GM18870 (cell line): ENCODE results near the gene TBL3.

ENCODE experiments used
- ATAC-seq: cut with Tn5 transposase; IDR thresholded peaks from one replicate; pipeline ENCODE4 v1.9.1; 2021; ENCODE audit warnings: moderate library complexity; ENCODE audit not compliant: unreplicated experiment

TBL3 gene

GRCh38 chr16:1981398-1981836 is 9.6 kb downstream of the TBL3 start, which contains the start of gene NOXO1:
Gene NOXO1 (minus strand): TSS chr16:1981469. CDS start chr16:1981179, 290 bp downstream.
- no peak for ATAC-seq

GRCh38 chr16:1982013-1982433 is 10.2 kb downstream of the TBL3 start:
- no peak for ATAC-seq

GRCh38 chr16:1982991-1983543 is 11.2 kb downstream of the TBL3 start:
- no peak for ATAC-seq

GRCh38 chr16:1983544-1984346 is 11.9 kb downstream of the TBL3 start, which contains the start of gene GFER:
Gene GFER (plus strand): TSS chr16:1984193. CDS start chr16:1984219, 26 bp downstream.
- peak; percentile 43 for ATAC-seq

GRCh38 chr16:1984347-1985225 is 12.7 kb downstream of the TBL3 start:
- no peak for ATAC-seq

- ATAC-seq, result no peak
Observed at GRCh38 chr16:1985466-1986150, 13.8 kb downstream of the TBL3 start.

GRCh38 chr16:1987198-1987597 is 15.3 kb downstream of the TBL3 start:
- no peak for ATAC-seq

- no peak for ATAC-seq
Observed at GRCh38 chr16:1989209-1990100, 17.6 kb downstream of the TBL3 start, which contains the start of gene SYNGR3. Gene SYNGR3 (plus strand): TSS chr16:1989970. CDS start chr16:1990103, 133 bp downstream.

- no peak for ATAC-seq
Observed at GRCh38 chr16:1990101-1990350, 18.2 kb downstream of the TBL3 start.

GRCh38 chr16:1990351-1991134 is 18.7 kb downstream of the TBL3 start:
- no peak for ATAC-seq

- peak; percentile 41 for ATAC-seq
Observed at GRCh38 chr16:1991135-1991551, 19.3 kb downstream of the TBL3 start.

GRCh38 chr16:1991588-1991947 is 19.7 kb downstream of the TBL3 start:
- no peak for ATAC-seq

- ATAC-seq, result no peak
Observed at GRCh38 chr16:1991948-1992703, 20.3 kb downstream of the TBL3 start.

GRCh38 chr16:1992704-1993317 is 21.0 kb downstream of the TBL3 start:
- ATAC-seq, result no peak

GRCh38 chr16:1993731-1994131 is 21.9 kb downstream of the TBL3 start:
- no peak for ATAC-seq

GRCh38 chr16:1997494-1998359 is 25.9 kb downstream of the TBL3 start:
- no peak for ATAC-seq

GRCh38 chr16:1998360-1998835 is 26.5 kb downstream of the TBL3 start:
- no peak for ATAC-seq
